WERI-Rb-1 (cell line): ENCODE measurements around the gene SF3A1.

ENCODE experiments used
- DNase-seq: peaks from one replicate; pipeline ENCODE4 v3.0.0-alpha.2; 2020
- H3K27ac ChIP-seq: fragments of 250-450 bp; sonication (Bioruptor Pico); 2 replicates; pipeline ENCODE4 v1.5.1; 2020; ENCODE audit warnings: mild to moderate bottlenecking, moderate library complexity
- H3K27me3 ChIP-seq: fragments of 250-450 bp; sonication (Bioruptor Pico); 2 replicates; pipeline ENCODE4 v1.5.1; 2021; ENCODE audit warnings: mild to moderate bottlenecking, low read depth, moderate library complexity; ENCODE audit not compliant: insufficient read depth, severe bottlenecking
- H3K36me3 ChIP-seq: fragments of 250-450 bp; sonication (Bioruptor Pico); 2 replicates; pipeline ENCODE4 v1.5.1; 2020; ENCODE audit warnings: mild to moderate bottlenecking, moderate library complexity
- H3K4me3 ChIP-seq: 2 replicates; pipeline ENCODE4 v1.5.1; 2011; ENCODE audit warnings: low read depth, mild to moderate bottlenecking, control low read depth, low read length
- H3K9me3 ChIP-seq: fragments of 250-450 bp; sonication (Bioruptor Pico); 2 replicates; pipeline ENCODE4 v1.5.1; 2021; ENCODE audit warnings: mild to moderate bottlenecking, moderate library complexity; ENCODE audit not compliant: severe bottlenecking
- TF ChIP-seq, protein P1 (sequence below): IDR thresholded peaks from 2 replicates; pipeline ENCODE4 v1.5.1; 2011; ENCODE audit warnings: low read depth, mild to moderate bottlenecking, control low read depth, inconsistent platforms, low read length

The SF3A1 gene

GRCh38 chr22:30308518-30309230 is 48.0 kb downstream of the SF3A1 start:
- Histone ChIP-seq H3K27me3 (no peaks in the 10 kb centered on the region), H3K27ac (no peak overlapping the region), H3K4me3 (no peak overlapping the region), H3K36me3 (peaks cover 3% of the 10 kb centered on the region), H3K9me3 (no peaks in the 10 kb centered on the region)
- TF ChIP-seq, protein P1, sequence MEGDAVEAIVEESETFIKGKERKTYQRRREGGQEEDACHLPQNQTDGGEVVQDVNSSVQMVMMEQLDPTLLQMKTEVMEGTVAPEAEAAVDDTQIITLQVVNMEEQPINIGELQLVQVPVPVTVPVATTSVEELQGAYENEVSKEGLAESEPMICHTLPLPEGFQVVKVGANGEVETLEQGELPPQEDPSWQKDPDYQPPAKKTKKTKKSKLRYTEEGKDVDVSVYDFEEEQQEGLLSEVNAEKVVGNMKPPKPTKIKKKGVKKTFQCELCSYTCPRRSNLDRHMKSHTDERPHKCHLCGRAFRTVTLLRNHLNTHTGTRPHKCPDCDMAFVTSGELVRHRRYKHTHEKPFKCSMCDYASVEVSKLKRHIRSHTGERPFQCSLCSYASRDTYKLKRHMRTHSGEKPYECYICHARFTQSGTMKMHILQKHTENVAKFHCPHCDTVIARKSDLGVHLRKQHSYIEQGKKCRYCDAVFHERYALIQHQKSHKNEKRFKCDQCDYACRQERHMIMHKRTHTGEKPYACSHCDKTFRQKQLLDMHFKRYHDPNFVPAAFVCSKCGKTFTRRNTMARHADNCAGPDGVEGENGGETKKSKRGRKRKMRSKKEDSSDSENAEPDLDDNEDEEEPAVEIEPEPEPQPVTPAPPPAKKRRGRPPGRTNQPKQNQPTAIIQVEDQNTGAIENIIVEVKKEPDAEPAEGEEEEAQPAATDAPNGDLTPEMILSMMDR: no peak
- no peak for DNase-seq

GRCh38 chr22:30308093-30308492 is 48.6 kb downstream of the SF3A1 start:
- no peaks in the 10 kb centered on the region for H3K27me3 ChIP-seq
- H3K4me3 ChIP-seq: no peak overlapping the region
- no peak for DNase-seq
- TF ChIP-seq, protein P1: no peak
- no peak overlapping the region for H3K27ac ChIP-seq
- no peaks in the 10 kb centered on the region for H3K9me3 ChIP-seq
- H3K36me3 ChIP-seq: peaks cover 9% of the 10 kb centered on the region

GRCh38 chr22:30307041-30307574 is 49.6 kb downstream of the SF3A1 start:
- Histone ChIP-seq H3K4me3 (no peak overlapping the region), H3K36me3 (peaks cover 14% of the 10 kb centered on the region), H3K9me3 (no peaks in the 10 kb centered on the region), H3K27me3 (no peaks in the 10 kb centered on the region), H3K27ac (no peak overlapping the region)
- DNase-seq: no peak
- TF ChIP-seq, protein P1: no peak

DNA sequence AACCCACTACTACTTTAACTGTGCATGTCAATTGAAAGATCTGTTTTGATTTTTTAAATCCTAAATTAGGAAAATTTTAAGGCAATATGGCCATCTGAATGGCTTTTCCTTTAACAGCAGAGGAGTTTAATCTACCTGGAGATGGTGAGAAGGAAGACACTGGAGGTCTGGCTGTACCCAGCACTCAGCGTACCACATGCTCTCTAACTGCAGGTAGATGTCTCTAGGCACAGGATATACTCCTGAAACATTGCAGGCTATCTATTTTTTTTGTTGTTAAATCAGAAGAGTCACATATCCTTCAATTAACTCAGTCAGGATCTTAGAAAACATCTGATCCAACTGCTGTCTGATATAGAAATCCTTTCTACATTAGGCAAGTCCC is 50.1 kb downstream of the SF3A1 start:
- H3K27ac ChIP-seq: no peak overlapping the region
- no peaks in the 10 kb centered on the region for H3K27me3 ChIP-seq
- no peaks in the 10 kb centered on the region for H3K9me3 ChIP-seq
- no peak overlapping the region for H3K4me3 ChIP-seq
- TF ChIP-seq, protein P1: no peak
- DNase-seq: no peak
- peaks cover 16% of the 10 kb centered on the region for H3K36me3 ChIP-seq

DNA sequence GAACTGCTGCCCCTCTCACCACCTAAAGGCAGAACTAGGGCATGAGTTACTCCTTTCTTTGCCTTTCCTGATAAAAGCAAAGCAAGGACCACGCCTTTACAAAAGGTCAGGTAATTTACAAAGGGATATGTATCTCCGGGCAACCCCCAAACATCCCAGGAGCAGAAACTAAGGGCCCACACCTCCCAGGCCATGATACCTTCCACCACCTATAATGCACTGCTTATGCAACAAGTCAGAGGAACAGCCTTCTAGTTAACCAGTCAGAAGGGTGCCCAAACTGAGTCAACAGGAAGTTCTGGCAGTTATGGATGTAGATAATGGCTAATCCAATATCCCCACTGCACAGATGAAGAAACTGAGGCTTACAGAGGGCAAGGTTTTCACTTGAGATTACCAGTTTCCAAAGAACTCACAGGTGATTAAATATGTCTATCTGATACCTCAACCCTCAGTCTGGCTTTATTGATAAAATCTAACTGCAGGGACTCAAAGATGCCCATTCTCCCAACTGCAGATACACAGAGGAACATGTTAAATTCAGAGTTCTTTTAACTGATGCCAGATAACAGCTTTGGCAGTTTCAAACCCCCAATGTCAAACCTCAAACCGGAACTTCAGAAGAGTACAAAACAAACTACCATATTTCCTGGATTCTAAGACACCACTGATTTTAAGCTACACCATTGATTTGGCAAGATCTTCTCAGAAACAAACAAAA is 50.6 kb downstream of the SF3A1 start:
- Histone ChIP-seq H3K4me3 (no peak overlapping the region), H3K27ac (no peak overlapping the region), H3K27me3 (no peaks in the 10 kb centered on the region)

More for the DNA sequence above, 50.6 kb downstream of the SF3A1 start:
- no peak for DNase-seq
- H3K36me3 ChIP-seq: peaks cover 16% of the 10 kb centered on the region
- TF ChIP-seq, protein P1: no peak
- H3K9me3 ChIP-seq: no peaks in the 10 kb centered on the region
